ENCODE measurements around the gene KYNU. TPM values are rescaled to one million over a fixed set of nuclear protein-coding genes. Genes with fewer than 3 reads are reported as not detected.
"Not testable (repeated sequence)": the region's sequence is repeated elsewhere in the genome, so short reads cannot be mapped to it uniquely, and the experiment has no call there.

Gene KYNU
- total RNA-seq, 1 donor from 2014 or later = 1.3 TPM

DNA sequence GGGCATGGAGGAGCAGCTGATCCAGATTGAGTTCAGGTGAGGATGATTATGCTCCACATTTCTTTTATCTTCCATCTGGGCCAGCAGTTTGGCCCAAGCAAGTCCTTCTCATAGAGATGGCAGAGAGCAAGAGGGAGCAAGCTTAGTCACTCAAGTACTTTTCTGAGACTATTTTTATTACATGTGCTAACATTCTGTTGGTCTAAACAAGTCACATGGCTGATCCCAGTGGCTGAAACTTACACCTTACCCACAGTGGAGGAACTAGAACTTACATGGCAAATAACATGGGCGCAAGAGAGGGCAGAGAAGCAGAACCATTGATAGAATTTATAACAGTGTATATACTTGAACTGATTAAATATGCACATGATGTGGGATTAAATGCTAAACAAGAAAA, 105.7 kb downstream of the KYNU start:
- DNase-seq (no peak), ATAC-seq (ENCODE audit: poor library complexity) (no peak)
- intact Hi-C loops (cut with DNase I) = no loop called here

DNA sequence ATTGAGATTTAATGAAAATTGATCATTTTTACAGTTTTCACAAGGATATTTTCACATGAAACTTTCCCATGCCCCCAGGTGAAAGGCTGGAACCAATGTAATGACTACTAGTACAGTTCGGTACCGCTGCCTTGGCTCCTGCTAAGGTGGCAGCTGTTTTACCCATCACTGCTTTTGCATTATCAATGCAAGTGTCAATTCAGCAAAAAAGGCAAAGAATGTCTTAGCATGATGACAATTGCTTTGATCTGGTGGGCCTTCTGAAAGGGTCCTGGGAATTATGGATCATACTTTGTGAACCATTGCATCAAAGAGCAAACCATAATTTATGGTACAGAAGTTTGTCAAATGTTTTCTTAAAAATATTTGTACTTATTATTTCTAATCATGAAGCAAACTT, 107.2 kb downstream of the KYNU start:
- intact Hi-C loops (cut with DNase I) = no loop called here
- no peak for ATAC-seq (ENCODE audit: poor library complexity)
- no peak for DNase-seq

DNA sequence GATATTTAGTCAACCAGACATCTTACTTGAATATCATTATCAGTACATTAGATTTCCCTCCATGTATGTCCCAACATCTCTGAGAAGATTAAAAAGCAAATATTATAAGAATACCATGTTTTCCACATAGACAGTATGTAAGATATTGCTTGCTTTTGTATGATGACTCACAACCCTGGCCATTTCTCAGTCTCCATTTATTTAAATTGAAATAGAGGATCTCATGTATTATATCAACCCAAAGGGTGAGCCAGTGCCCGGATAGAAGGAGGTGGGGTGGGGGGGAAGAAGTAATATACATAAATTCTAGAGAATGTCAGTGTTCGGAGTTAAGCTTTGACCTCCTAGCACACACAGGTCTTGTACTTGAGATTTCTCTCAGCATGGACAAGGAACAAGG, 109.6 kb downstream of the KYNU start:
- intact Hi-C loops (cut with DNase I) = no loop called here
- no peak for ATAC-seq (ENCODE audit: poor library complexity)
- DNase-seq = no peak

DNA sequence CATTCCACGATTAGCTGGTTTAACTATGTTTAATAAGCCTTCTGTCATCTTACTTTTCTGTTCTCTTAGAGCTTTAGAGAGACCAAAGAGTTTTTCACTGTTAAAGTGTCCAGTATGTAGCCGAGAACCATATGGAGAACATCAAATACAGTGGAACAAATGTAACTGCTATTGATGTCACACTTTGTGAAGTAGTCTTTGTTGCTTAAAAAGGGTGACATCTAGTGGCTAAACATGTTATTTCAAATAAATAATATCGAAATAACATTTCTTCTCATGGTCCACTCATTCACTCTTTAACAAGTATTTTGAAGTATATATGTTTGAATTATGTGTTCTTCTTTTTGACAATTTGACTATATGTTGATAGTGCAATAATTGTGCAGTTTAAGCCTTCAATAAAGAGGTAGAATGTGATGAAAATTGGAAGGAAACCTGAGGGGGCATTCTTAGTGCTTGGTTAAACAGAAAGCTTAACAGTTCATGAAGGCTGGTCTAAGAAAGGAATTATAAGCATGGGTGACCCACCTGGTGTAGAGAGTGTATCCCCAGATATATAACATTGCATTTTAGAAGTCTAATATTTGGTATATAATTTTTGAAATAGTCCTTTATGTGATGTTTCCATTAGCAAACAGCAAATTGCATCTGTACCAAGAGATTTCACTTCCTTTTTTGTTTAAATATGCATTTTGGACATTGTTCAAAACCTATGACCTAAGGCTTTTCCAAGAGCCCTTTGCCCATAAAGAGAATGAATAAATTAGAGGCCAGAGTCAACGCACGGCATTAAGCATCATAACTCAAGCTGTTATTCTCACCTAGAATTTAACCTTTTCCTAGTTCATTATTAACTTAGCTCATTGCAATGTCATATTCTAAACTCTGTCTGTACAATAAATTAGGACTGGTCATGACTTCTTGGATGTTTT, 112.1 kb downstream of the KYNU start:
- ATAC-seq (ENCODE audit: poor library complexity) = no peak
- intact Hi-C loops (cut with DNase I) = no loop called here
- no peak for DNase-seq

DNA sequence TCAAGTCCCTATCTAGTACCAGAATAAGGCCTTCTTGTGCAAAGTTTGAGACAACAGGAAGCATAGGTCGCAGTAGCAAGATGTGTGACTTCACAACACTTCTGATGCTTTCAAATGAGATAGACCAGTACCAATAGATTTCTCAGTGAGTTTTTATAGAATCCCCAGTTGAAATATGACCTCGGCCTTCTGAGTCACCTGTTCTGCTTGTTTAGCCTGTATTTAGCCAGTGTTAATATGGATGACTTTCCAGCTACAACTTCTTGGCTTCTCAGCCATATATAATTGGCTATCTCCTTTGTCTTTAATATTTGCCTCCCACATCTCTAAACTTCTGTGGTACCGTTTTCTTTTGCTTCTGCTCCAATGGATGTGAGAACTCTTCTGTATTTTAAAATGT, 113.8 kb downstream of the KYNU start:
- DNase-seq = no peak
- no peak for ATAC-seq (ENCODE audit: poor library complexity)
- intact Hi-C loops (cut with DNase I) = no loop called here

DNA sequence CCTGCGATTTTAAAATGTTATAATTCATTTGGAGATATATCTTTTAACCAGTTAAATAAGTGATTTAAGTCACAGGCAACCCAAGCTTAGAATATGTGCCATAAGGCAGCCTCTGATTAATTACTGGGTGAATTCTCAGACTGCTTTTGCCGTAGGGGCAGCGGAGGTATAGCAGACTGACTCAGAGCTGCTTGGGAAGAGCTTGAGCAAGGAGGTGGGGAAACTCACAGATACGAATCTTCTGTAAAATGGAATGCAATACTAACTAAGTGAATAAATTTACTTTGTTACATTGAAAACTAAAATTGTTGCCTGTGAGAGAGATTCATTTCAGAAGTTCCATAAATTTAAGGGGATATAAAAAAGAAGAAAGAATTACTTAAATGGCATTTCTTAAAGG, 115.4 kb downstream of the KYNU start:
- intact Hi-C loops (cut with DNase I) = no loop called here
- DNase-seq = no peak

DNA sequence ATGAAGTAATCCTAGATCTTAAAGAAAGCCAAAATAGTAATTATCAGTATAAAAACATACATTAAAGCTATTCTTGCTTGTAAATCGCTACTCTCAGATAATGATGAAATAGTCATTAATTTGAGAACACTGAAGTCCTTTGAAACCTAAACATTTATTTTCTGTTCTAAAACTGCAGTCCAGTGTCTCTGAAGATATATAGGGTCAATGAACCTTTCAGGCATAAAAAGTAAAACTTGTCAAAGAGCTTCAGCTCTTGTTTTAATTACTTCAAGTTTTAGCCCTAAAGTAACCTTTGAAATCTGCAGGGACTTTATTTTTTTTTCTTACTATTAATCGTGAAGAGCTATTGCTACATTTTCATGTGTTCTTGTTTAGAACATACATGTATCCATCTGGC, 116.3 kb downstream of the KYNU start:
- intact Hi-C loops (cut with DNase I) = no loop called here
- no peak for DNase-seq
- no peak for ATAC-seq (ENCODE audit: poor library complexity)

More for the DNA sequence above, 115.4 kb downstream of the KYNU start:
- no peak for ATAC-seq (ENCODE audit: poor library complexity)

DNA sequence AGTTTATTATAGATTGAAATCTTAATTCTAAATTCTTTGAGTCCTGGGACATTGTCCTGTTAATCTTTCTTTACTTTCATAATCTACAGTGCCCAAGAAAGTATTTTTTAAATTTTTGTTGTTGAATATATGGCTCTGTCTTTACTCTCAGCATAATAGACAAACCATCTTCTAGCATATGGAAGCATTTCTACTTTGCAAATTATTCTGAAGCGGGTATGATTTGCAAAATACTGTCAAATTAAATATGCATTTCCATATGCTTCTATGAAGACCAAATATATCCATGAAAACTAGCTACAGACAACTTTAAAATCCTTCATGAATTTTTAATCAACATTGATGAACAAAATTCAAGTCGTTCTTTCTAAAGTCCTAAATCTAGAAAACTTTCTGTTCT, 117.2 kb downstream of the KYNU start:
- DNase-seq = no peak
- ATAC-seq (ENCODE audit: poor library complexity) = no peak
- intact Hi-C loops (cut with DNase I) = no loop called here

DNA sequence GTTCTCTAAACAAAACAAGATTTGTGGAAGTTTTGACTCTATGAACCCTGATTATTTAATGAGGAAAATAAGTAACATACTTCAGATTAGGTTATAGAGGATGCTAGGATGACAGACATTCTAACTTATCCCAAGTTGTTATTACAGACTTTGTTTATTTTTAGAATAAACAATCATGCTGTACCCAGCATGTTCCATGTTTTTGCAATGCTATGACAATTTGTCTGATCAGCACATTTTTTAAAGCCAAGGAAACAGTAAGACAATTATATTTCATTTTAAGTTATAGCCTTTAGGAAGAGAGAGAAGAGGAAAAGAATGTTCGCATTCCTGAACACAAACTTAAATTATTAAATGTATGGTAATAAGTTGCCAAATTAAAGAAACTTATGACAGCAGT, 119.8 kb downstream of the KYNU start:
- intact Hi-C loops (cut with DNase I) = no loop called here
- no peak for DNase-seq
- ATAC-seq (ENCODE audit: poor library complexity) = no peak

DNA sequence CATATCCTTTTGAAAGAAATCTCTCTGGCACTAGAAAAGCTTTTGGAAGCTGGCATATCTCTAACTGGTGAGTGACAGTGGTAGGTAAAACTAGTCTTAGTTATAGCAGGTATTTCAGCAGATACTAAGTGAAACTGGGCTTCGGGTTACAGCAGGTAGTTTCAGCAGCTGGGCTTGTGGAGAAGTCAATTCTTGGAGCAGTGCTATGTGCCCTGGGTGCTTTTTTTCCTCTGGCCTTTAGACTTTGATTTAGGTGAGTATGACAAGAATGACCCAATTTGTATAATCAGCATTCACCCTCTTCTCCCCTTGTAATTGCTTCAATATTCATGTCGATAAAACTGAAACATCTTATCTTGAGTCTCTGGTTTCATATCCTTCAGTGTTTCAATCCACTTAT, 123.1 kb downstream of the KYNU start:
- intact Hi-C loops (cut with DNase I) = no loop called here
- DNase-seq (no peak), ATAC-seq (ENCODE audit: poor library complexity) (no peak)

DNA sequence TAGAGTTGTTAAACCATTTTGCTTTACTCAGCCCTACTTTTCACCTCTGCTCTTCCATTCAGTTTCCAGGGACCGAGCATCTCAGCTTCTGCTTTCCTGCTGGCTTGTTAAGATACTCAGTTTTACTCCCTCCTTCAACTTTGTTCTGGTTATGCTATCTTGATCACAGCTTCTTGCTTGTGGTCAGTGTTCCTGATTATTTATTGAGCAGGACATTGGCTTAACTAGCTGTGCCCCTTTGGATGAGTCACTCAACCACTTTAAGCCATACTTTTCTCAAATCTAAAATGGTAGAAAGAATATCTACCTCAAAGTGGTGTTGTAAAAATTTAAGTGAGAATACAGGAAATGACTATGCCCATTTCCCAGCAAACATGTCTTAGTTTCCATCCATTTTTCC, 124.0 kb downstream of the KYNU start:
- DNase-seq = no peak
- no peak for ATAC-seq (ENCODE audit: poor library complexity)
- intact Hi-C loops (cut with DNase I) = no loop called here

DNA sequence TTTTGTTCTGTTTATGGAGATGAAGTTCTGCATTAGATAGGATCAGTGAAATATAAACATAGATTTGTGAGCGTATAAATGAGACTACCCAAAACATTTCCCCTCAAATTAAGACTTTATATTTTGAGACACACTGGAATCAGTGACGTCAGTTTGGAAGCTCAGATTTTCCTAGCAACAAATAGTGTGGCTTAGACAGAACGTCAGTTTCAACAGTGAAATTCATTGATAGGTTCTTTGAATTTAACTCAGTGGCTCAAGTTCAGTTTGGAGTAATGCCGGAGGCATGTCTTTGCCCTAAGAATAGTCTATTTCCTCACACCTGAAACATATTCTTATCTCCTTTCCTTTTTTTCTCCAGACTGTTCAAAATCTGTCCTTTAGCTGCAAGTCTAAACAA, 138.2 kb downstream of the KYNU start:
- intact Hi-C loops (cut with DNase I) = no loop called here
- ATAC-seq (ENCODE audit: poor library complexity) (no peak), DNase-seq (no peak)

DNA sequence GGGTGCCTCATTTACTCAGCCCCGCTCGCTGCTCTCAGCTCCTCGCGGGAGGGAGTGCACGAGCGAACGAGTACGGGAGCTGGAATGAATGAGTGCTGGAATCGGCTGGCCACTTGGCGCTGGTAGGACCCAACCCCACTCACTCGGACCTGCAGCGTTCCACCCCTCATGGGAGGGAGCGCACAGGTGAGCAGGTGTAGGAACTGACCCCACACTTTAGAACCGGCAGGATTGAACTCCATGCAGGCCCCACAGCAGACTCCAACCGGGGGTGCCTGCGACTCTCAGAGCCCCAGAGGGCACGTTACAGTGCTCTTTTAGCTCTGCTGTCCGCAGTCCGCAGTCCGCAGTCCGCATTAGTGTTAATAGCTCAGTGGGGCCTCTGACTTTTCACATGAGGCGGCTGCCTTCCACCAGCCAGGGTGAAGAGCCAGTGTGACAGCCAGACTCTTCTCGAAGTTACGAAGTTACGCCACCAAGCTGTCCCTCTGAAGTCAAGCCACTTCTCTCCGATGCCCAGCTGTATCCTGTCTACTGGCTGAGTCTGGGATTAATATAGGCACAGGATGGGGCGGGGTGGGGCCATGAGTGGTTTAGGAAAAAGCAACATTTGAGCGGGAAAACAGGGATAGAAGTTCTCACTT, 149.1 kb downstream of the KYNU start:
- intact Hi-C loops (cut with DNase I) = no loop called here
- ATAC-seq (ENCODE audit: poor library complexity) (peak; percentile 48), DNase-seq (peak; percentile 36)

DNA sequence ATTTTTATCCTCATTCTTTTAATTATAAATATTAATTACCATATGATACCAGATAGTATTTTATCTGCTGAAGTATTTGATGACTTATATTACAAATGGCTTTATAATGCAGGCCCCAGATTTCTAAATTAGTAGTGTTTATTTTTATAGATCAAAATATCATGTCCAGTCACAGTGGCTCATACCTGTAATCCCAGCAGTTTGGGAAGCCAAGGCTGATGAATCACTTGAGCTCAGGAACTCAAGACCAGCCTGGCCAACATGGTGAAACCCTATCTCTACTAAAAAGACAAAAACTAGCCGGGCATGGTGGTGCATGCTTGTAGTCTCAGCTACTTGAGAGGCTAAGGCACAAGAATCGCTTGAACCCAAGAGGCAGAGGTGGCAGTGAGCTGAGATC, 151.7 kb downstream of the KYNU start:
- ATAC-seq (ENCODE audit: poor library complexity) (no peak), DNase-seq (no peak)
- intact Hi-C loops (cut with DNase I) = no loop called here

DNA sequence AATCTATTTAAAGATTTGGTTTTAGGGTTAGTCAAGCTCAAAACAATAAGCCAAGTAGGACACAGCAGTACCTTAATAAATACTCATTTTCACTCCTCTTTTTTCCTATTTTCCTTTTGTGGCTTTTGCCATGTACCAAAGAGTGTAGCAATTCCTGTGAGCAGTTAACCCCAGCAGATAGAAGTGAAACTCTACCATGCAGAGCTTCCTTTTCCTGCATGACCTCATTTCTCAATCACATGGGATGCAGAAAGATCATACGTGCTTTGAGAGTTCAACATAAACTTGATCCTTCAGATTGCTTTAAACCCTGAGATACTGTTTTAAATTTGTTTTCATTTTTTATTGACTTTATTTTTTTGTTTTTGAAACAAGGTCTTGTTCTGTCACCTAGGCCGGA, 152.7 kb downstream of the KYNU start:
- DNase-seq = no peak
- ATAC-seq (ENCODE audit: poor library complexity) = no peak
- intact Hi-C loops (cut with DNase I) = loop anchor here (10.0 kb wide), 1 partner anchor 225 kb away; no protein-coding TSS in a partner anchor

DNA sequence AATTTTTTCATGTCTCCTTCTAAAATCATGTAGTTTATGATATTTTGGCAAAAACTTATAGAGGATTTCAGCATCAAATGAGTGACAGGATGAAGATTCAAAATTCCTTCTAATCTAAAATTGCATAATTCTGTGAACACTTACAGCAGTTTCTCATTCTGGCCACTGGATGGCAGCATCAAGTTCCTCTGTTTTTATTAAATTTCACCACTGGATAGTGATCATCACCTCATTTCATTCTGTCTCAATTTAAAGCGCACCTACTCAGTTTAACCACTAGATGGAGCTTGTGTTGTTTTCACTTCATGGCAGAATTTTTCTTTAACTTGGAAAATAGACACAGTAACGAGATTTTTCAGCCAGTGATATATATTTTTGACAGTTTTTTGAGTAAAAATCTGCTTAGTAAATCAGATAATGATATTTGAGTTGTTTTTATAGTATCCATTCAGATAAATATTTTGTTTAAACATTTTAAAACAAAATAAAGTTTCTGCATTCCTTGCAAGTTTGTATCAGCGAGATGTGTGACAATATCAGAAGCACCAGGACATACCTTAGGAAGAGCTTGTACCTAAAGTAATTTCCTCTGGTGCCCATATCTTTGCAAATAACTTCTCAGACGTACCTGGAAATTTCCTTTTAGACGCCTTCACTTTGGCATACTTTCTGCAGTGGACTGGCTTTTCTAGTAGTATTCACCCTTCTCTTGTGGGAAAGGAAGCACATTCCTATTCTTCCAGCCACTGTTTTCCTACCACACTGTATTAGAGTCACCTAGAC, 157.0 kb downstream of the KYNU start:
- ATAC-seq (ENCODE audit: poor library complexity) = peak; percentile 92
- intact Hi-C loops (cut with DNase I) = loop anchor here (10.0 kb wide), 1 partner anchor 220 kb away; no protein-coding TSS in a partner anchor
- no peak for DNase-seq

DNA sequence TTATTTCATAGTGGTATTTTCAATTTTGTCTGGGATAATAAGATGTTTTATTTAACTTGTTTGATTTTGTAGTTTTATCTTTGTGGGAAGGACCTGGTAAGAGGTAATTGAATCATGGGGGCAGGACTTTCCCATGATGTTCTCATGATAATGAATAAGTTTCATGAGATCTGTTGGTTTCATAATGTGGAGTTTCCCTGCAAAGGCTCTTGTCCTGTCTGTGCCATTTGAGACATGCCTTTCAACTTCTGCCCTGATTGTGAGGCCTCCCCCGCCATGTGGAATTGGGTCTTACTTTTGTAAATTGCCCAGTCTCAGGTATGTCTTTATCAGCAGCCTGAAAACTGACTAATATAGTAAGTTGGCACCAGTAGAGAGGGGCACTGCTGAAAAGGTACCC, 174.0 kb downstream of the KYNU start:
- intact Hi-C loops (cut with DNase I) = no loop called here
- ATAC-seq (ENCODE audit: poor library complexity) (no peak), DNase-seq (no peak)

DNA sequence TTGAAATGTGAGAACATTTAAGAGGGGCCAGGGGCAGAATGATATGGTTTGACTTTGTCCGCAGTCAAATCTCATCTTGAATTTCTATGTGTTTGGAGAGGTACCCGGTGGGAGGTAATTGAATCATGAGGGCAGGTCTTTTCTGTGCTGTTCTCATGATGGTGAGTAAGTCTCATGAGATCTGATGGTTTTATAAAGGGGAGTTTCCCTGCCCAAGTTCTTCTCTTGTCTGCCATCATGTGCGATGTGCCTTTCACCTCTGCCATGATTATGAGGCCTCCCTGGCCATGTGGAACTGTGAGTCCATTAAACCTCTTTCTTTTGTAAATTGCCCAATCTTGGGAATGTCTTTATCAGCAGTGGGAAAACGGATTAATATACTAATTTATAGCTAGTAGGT, 176.0 kb downstream of the KYNU start:
- ATAC-seq (ENCODE audit: poor library complexity); intact Hi-C loops (cut with DNase I); DNase-seq: not testable (repeated sequence)

DNA sequence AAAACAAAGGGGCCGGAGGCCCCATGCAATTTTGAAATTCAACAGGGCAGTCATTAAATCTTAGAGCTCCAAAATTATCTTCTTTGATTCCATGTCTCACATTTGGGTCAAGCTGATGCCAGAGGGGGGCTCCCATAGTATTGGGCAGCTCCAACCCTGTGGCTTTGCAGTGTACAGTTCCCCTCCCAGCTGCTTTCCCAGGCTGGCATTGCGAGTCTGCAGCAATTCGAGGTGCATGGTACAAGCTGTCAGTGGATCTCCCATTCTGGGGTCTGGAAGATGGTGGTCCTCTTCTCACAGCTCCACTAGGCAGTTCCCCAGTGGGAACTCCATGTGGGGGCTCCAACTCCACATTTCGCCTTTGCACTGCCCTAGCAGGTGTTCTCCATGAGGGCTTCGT, 179.1 kb downstream of the KYNU start:
- ATAC-seq (ENCODE audit: poor library complexity) = no peak
- DNase-seq = no peak
- intact Hi-C loops (cut with DNase I) = no loop called here
